ENCODE results near the gene ARMC10. TPM values are rescaled to one million over a fixed set of nuclear protein-coding genes. Genes with fewer than 3 reads are reported as not detected.
A peak's percentile ranks its signal among the peaks of the same experiment; 100 is the strongest.
"Not testable (repeated sequence)": the region's sequence is repeated elsewhere in the genome, so short reads cannot be mapped to it uniquely, and the experiment has no call there.

Gene ARMC10
- total RNA-seq, 1 donor from 2014 or later: 43.7 TPM

GRCh38 chr7:103143868-103144267, 68.9 kb downstream of the ARMC10 start:
- no peak for DNase-seq (ENCODE audit: low spot score, unreplicated experiment)
- TF ChIP-seq, protein P1, sequence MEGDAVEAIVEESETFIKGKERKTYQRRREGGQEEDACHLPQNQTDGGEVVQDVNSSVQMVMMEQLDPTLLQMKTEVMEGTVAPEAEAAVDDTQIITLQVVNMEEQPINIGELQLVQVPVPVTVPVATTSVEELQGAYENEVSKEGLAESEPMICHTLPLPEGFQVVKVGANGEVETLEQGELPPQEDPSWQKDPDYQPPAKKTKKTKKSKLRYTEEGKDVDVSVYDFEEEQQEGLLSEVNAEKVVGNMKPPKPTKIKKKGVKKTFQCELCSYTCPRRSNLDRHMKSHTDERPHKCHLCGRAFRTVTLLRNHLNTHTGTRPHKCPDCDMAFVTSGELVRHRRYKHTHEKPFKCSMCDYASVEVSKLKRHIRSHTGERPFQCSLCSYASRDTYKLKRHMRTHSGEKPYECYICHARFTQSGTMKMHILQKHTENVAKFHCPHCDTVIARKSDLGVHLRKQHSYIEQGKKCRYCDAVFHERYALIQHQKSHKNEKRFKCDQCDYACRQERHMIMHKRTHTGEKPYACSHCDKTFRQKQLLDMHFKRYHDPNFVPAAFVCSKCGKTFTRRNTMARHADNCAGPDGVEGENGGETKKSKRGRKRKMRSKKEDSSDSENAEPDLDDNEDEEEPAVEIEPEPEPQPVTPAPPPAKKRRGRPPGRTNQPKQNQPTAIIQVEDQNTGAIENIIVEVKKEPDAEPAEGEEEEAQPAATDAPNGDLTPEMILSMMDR (IDR thresholded peaks at IDR 0.05; ENCODE audit: unreplicated experiment): no peak
- Mint-ChIP-seq H3K9me3 (ENCODE audit: low read depth) (no peaks in the 10 kb centered on the region), H3K4me1 (ENCODE audit: low read depth) (peaks cover 24% of the 10 kb centered on the region), H3K4me3 (ENCODE audit: low read depth) (no peak overlapping the region), H3K36me3 (ENCODE audit: insufficient read depth) (peaks cover 8% of the 10 kb centered on the region), H3K27me3 (no peaks in the 10 kb centered on the region), H3K27ac (no peak overlapping the region)

GRCh38 chr7:103144754-103145153, 69.8 kb downstream of the ARMC10 start:
- peaks cover 28% of the 10 kb centered on the region for H3K4me1 Mint-ChIP-seq (ENCODE audit: low read depth)
- DNase-seq (ENCODE audit: low spot score, unreplicated experiment); H3K27me3 Mint-ChIP-seq; H3K27ac Mint-ChIP-seq; H3K36me3 Mint-ChIP-seq (ENCODE audit: insufficient read depth); H3K4me3 Mint-ChIP-seq (ENCODE audit: low read depth); H3K9me3 Mint-ChIP-seq (ENCODE audit: low read depth): not testable (repeated sequence)

DNA sequence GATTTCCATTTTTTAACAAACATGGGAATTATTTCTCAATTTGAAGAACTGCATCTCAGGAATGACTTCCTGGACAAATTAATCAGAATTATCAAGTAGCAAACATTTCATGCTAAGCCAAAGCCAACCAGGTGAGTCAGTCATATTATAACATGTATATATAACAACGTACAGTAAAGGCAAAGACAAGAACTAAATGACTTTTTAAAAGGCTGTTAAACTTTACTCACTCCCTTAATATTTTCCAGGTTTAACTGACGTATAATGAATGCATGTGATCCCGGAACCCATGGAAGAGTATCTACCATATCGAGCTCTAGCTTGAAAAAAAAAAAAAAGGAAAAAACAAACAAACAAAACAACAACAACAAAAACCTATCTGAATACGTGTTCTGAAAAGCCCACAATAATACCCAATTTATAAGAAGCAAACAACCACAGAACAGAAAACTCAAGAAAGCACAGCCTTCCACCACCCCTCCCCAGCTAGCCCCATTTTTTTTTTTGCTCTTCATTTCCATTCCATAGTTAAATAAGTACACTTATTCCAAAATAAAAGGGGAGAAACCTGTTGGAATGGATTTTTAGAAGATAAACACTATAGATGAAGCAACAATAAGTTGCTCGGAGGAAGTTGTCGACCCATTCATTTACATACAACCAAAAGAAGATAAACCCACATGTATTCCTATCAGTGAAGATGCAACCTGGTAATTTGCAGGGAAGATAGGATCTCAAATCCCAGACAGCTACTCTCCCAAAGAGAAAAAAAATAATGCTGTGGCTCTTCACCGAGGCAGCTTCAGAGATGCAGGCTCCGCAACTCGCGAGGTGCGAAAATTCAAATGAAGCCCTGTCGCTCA, 73.4 kb downstream of the ARMC10 start:
- H3K27me3 Mint-ChIP-seq: no peaks in the 10 kb centered on the region
- H3K27ac Mint-ChIP-seq: peak overlapping the region; percentile 98
- H3K36me3 Mint-ChIP-seq (ENCODE audit: insufficient read depth): peaks cover 5% of the 10 kb centered on the region
- TF ChIP-seq, protein P1 (IDR thresholded peaks at IDR 0.05; ENCODE audit: unreplicated experiment): no peak
- no peak for DNase-seq (ENCODE audit: low spot score, unreplicated experiment)
- H3K4me3 Mint-ChIP-seq (ENCODE audit: low read depth): peak overlapping the region; percentile 97
- peaks cover 5% of the 10 kb centered on the region for H3K9me3 Mint-ChIP-seq (ENCODE audit: low read depth)
- H3K4me1 Mint-ChIP-seq (ENCODE audit: low read depth): peaks cover 39% of the 10 kb centered on the region

Other genes with a start within 250 kb of the ARMC10 start
- 1.3 and 2.3 TPM in 2 replicates for gene LRRC17, start 162.1 kb upstream of the ARMC10 start, total RNA-seq
- 9.1 and 9.2 TPM in 2 replicates for gene FBXL13, start 344 bp upstream of the ARMC10 start, total RNA-seq
- gene NAPEPLD, start 74.0 kb downstream of the ARMC10 start, total RNA-seq: 17.4 and 18.2 TPM in 2 replicates
- gene PMPCB, start 222.3 kb downstream of the ARMC10 start, total RNA-seq: 78.1 and 81.1 TPM in 2 replicates